Right hindlimb (tissue), 1 donor: ENCODE measurements around the gene VASN.
"Not testable (repeated sequence)": the region's sequence is repeated elsewhere in the genome, so short reads cannot be mapped to it uniquely, and the experiment has no call there.

Source experiments
- DNase-seq: peaks from one replicate; pipeline ENCODE4 v3.0.0-alpha.2; 2018

The VASN gene

GRCh38 chr16:4337540-4338088, 34.0 kb upstream of the VASN start:
- peak; percentile 22 for DNase-seq

GRCh38 chr16:4338125-4338582, 33.5 kb upstream of the VASN start:
- peak; percentile 27 for DNase-seq

GRCh38 chr16:4338712-4339299, 32.8 kb upstream of the VASN start:
- peak; percentile 37 for DNase-seq

GRCh38 chr16:4339455-4339854, 32.2 kb upstream of the VASN start:
- DNase-seq, result no peak

GRCh38 chr16:4339909-4340308, 31.7 kb upstream of the VASN start:
- peak; percentile 73 for DNase-seq

GRCh38 chr16:4340443-4340842, 31.2 kb upstream of the VASN start:
- DNase-seq, result no peak

- no peak for DNase-seq
Measured at GRCh38 chr16:4341250-4341649, 30.4 kb upstream of the VASN start.

GRCh38 chr16:4342866-4343744, 28.5 kb upstream of the VASN start:
- DNase-seq, result no peak

GRCh38 chr16:4344300-4344982, 27.2 kb upstream of the VASN start:
- not testable (repeated sequence) for DNase-seq

- peak; percentile 24 for DNase-seq
Measured at GRCh38 chr16:4344983-4345835, 26.4 kb upstream of the VASN start.

GRCh38 chr16:4345836-4346781, 25.5 kb upstream of the VASN start:
- DNase-seq, result no peak

- no peak for DNase-seq
Measured at GRCh38 chr16:4347010-4347409, 24.6 kb upstream of the VASN start.

- DNase-seq, result no peak
Measured at GRCh38 chr16:4347765-4348509, 23.7 kb upstream of the VASN start.

GRCh38 chr16:4349332-4349731, 22.3 kb upstream of the VASN start:
- no peak for DNase-seq

GRCh38 chr16:4350365-4350786, 21.3 kb upstream of the VASN start:
- no peak for DNase-seq

GRCh38 chr16:4350787-4351659, 20.6 kb upstream of the VASN start, which contains the start of gene PAM16:
Gene PAM16 (minus strand): TSS chr16:4351321. CDS start chr16:4351234, 87 bp downstream.
- DNase-seq, result peak; percentile 98

GRCh38 chr16:4351880-4352279, 19.8 kb upstream of the VASN start:
- no peak for DNase-seq

- DNase-seq, result no peak
Measured at GRCh38 chr16:4352843-4353242, 18.8 kb upstream of the VASN start.

- DNase-seq, result no peak
Measured at GRCh38 chr16:4353675-4354074, 18.0 kb upstream of the VASN start.
